Right hindlimb (tissue), 1 donor: ENCODE data around the gene KRT24.
"Not testable (repeated sequence)": the region's sequence is repeated elsewhere in the genome, so short reads cannot be mapped to it uniquely, and the experiment has no call there.

Source experiments
- DNase-seq: peaks from one replicate; pipeline ENCODE4 v3.0.0-alpha.2; 2018

The KRT24 gene

GRCh38 chr17:40703652-40704051 is at the start of gene KRT24:
Gene KRT24, minus strand, starts transcription at chr17:40703752. Its CDS starts 59 bp downstream, at chr17:40703693.
- no peak for DNase-seq

GRCh38 chr17:40751065-40751464 is 47.5 kb upstream of the KRT24 start:
- DNase-seq, result peak; percentile 21

GRCh38 chr17:40750391-40750790 is 46.8 kb upstream of the KRT24 start:
- DNase-seq, result no peak

GRCh38 chr17:40748666-40749065 is 45.1 kb upstream of the KRT24 start:
- not testable (repeated sequence) for DNase-seq

- no peak for DNase-seq
Measured at GRCh38 chr17:40738553-40738952, 35.0 kb upstream of the KRT24 start.

GRCh38 chr17:40735016-40735415 is 31.5 kb upstream of the KRT24 start:
- no peak for DNase-seq

GRCh38 chr17:40734018-40734417 is 30.5 kb upstream of the KRT24 start:
- no peak for DNase-seq

- no peak for DNase-seq
Measured at GRCh38 chr17:40730970-40731369, 27.4 kb upstream of the KRT24 start.

GRCh38 chr17:40727447-40728231 is 24.1 kb upstream of the KRT24 start:
- no peak for DNase-seq

- no peak for DNase-seq
Measured at GRCh38 chr17:40726919-40727318, 23.4 kb upstream of the KRT24 start.

- no peak for DNase-seq
Measured at GRCh38 chr17:40724656-40725055, 21.1 kb upstream of the KRT24 start.

GRCh38 chr17:40722241-40722640 is 18.7 kb upstream of the KRT24 start:
- no peak for DNase-seq

- DNase-seq, result no peak
Measured at GRCh38 chr17:40720899-40721298, 17.3 kb upstream of the KRT24 start.

GRCh38 chr17:40718930-40719329 is 15.4 kb upstream of the KRT24 start:
- no peak for DNase-seq

- DNase-seq, result no peak
Measured at GRCh38 chr17:40717776-40718175, 14.2 kb upstream of the KRT24 start.

GRCh38 chr17:40714473-40714872 is 10.9 kb upstream of the KRT24 start:
- no peak for DNase-seq

GRCh38 chr17:40707745-40708144 is 4.2 kb upstream of the KRT24 start:
- no peak for DNase-seq

GRCh38 chr17:40705584-40705983 is 2.0 kb upstream of the KRT24 start:
- no peak for DNase-seq

GRCh38 chr17:40702271-40702670 is 1.3 kb downstream of the KRT24 start:
- DNase-seq, result no peak

- DNase-seq, result peak; percentile 53
Measured at GRCh38 chr17:40699853-40700252, 3.7 kb downstream of the KRT24 start.

- DNase-seq, result peak; percentile 58
Measured at GRCh38 chr17:40699371-40699770, 4.2 kb downstream of the KRT24 start.

- no peak for DNase-seq
Measured at GRCh38 chr17:40697297-40697696, 6.3 kb downstream of the KRT24 start.

GRCh38 chr17:40696651-40697072 is 6.9 kb downstream of the KRT24 start:
- no peak for DNase-seq

- no peak for DNase-seq
Measured at GRCh38 chr17:40695874-40696472, 7.6 kb downstream of the KRT24 start.

GRCh38 chr17:40694584-40694983 is 9.0 kb downstream of the KRT24 start:
- no peak for DNase-seq
